ENCODE data around the gene TRPC6.

DNA sequence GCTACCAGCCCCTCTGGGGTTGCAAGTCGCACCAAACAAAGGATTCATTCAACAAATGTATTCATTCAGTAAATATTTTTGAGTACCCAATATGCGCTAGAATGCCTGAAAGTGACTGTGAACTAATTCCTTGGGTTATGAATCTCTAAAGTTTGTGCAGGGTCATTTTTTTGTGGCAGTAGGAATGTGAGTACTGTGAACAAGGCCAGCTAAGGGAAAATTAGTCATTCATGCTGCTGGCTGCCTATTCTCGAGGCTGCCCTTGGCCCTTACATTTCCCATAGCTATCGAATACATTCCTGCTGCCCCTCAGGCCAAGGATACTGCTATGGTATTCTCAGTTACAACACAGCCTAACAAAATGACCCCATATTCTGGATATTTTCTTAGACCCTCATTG is 141.6 kb downstream of the TRPC6 start:
- TF ChIP-seq, protein P1, sequence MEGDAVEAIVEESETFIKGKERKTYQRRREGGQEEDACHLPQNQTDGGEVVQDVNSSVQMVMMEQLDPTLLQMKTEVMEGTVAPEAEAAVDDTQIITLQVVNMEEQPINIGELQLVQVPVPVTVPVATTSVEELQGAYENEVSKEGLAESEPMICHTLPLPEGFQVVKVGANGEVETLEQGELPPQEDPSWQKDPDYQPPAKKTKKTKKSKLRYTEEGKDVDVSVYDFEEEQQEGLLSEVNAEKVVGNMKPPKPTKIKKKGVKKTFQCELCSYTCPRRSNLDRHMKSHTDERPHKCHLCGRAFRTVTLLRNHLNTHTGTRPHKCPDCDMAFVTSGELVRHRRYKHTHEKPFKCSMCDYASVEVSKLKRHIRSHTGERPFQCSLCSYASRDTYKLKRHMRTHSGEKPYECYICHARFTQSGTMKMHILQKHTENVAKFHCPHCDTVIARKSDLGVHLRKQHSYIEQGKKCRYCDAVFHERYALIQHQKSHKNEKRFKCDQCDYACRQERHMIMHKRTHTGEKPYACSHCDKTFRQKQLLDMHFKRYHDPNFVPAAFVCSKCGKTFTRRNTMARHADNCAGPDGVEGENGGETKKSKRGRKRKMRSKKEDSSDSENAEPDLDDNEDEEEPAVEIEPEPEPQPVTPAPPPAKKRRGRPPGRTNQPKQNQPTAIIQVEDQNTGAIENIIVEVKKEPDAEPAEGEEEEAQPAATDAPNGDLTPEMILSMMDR (IDR thresholded peaks at IDR 0.05; ENCODE audit: insufficient read depth, low read length, poor library complexity, severe bottlenecking), result no peak
- TF ChIP-seq EZH2phosphoT487 (conservative IDR thresholded peaks at IDR 0.05; ENCODE audit: low read length), result no peak
